ENCODE data around the gene TMEM270.

TMEM270 gene

GRCh38 chr7:73828972-73829371, 32.0 kb upstream of the TMEM270 start:
- Histone ChIP-seq H3K79me2 (ENCODE audit: insufficient read depth, low read depth) (no peaks in the 10 kb centered on the region), H4K20me1 (ENCODE audit: insufficient read depth) (no peaks in the 10 kb centered on the region), H2AFZ (ENCODE audit: low read depth) (no peak overlapping the region), H3K4me3 (IDR thresholded peaks at IDR 0.05; ENCODE audit: insufficient read depth, low read depth, low read length) (no peak overlapping the region), H3K27me3 (ENCODE audit: insufficient read depth, low read depth) (no peaks in the 10 kb centered on the region), H3K36me3 (ENCODE audit: insufficient read depth) (no peaks in the 10 kb centered on the region), H3K27ac (no peak overlapping the region), H3K9ac (no peak overlapping the region), H3K4me2 (no peak overlapping the region), H3K4me1 (ENCODE audit: low read depth, poor library complexity, severe bottlenecking) (peaks cover 24% of the 10 kb centered on the region)
- TF ChIP-seq, protein P1, sequence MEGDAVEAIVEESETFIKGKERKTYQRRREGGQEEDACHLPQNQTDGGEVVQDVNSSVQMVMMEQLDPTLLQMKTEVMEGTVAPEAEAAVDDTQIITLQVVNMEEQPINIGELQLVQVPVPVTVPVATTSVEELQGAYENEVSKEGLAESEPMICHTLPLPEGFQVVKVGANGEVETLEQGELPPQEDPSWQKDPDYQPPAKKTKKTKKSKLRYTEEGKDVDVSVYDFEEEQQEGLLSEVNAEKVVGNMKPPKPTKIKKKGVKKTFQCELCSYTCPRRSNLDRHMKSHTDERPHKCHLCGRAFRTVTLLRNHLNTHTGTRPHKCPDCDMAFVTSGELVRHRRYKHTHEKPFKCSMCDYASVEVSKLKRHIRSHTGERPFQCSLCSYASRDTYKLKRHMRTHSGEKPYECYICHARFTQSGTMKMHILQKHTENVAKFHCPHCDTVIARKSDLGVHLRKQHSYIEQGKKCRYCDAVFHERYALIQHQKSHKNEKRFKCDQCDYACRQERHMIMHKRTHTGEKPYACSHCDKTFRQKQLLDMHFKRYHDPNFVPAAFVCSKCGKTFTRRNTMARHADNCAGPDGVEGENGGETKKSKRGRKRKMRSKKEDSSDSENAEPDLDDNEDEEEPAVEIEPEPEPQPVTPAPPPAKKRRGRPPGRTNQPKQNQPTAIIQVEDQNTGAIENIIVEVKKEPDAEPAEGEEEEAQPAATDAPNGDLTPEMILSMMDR (conservative IDR thresholded peaks at IDR 0.05; ENCODE audit: low read depth, low read length): no peak

- H3K4me2 ChIP-seq: no peak overlapping the region
Observed at GRCh38 chr7:73829505-73829904, 31.5 kb upstream of the TMEM270 start.

DNA sequence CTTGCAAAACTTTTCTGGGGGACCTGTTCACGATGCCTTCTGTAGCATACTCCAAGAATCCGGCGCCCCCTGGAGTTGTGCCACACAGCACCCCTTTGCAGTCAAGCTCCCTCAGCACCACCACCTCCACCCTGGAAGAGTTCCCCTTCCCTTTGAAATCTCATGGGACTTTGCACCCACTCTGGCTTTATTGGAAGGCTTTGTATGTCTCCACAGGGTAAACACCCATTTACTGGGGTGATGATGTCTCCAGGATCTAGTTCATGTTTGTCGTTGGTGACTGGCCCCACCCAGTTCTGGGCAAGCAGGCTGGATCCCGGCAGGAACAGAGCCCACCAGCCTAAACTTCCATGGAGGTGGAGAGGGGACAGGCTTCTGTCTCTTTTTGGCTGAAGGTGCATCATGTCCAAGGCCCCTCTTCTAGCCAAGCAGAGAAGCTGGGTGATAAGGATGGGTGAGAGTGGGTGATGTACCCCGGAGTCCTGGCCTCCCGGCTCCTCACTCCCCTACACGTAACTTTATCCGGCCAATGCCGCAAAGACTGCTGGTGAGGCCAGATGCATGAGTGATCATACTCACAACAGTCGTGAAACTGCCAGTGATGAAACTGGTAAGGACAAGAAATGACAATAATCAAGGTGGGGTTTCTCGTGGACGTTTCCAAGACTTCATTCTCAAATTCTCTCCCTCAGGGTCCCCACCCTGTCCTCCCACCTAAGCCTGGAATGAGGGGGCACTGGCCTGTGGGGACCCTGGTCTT, 30.9 kb upstream of the TMEM270 start:
- Histone ChIP-seq H3K4me3 (IDR thresholded peaks at IDR 0.05; ENCODE audit: insufficient read depth, low read depth, low read length) (no peak overlapping the region), H2AFZ (ENCODE audit: low read depth) (no peak overlapping the region), H3K4me2 (no peak overlapping the region), H3K36me3 (ENCODE audit: insufficient read depth) (no peaks in the 10 kb centered on the region), H3K27ac (no peak overlapping the region), H3K9ac (no peak overlapping the region), H3K4me1 (ENCODE audit: low read depth, poor library complexity, severe bottlenecking) (peaks cover 24% of the 10 kb centered on the region), H3K27me3 (ENCODE audit: insufficient read depth, low read depth) (no peaks in the 10 kb centered on the region), H4K20me1 (ENCODE audit: insufficient read depth) (no peaks in the 10 kb centered on the region), H3K79me2 (ENCODE audit: insufficient read depth, low read depth) (no peaks in the 10 kb centered on the region)
- TF ChIP-seq, protein P1 (conservative IDR thresholded peaks at IDR 0.05; ENCODE audit: low read depth, low read length): no peak

More at GRCh38 chr7:73829505-73829904, 31.5 kb upstream of the TMEM270 start:
- no peak overlapping the region for H3K9ac ChIP-seq
- no peaks in the 10 kb centered on the region for H3K79me2 ChIP-seq (ENCODE audit: insufficient read depth, low read depth)
- H3K4me1 ChIP-seq (ENCODE audit: low read depth, poor library complexity, severe bottlenecking): peaks cover 24% of the 10 kb centered on the region
- no peaks in the 10 kb centered on the region for H3K27me3 ChIP-seq (ENCODE audit: insufficient read depth, low read depth)
- H2AFZ ChIP-seq (ENCODE audit: low read depth): no peak overlapping the region
- no peaks in the 10 kb centered on the region for H3K36me3 ChIP-seq (ENCODE audit: insufficient read depth)
- no peak overlapping the region for H3K4me3 ChIP-seq (IDR thresholded peaks at IDR 0.05; ENCODE audit: insufficient read depth, low read depth, low read length)
- no peaks in the 10 kb centered on the region for H4K20me1 ChIP-seq (ENCODE audit: insufficient read depth)
- no peak overlapping the region for H3K27ac ChIP-seq
- TF ChIP-seq, protein P1 (conservative IDR thresholded peaks at IDR 0.05; ENCODE audit: low read depth, low read length): no peak

DNA sequence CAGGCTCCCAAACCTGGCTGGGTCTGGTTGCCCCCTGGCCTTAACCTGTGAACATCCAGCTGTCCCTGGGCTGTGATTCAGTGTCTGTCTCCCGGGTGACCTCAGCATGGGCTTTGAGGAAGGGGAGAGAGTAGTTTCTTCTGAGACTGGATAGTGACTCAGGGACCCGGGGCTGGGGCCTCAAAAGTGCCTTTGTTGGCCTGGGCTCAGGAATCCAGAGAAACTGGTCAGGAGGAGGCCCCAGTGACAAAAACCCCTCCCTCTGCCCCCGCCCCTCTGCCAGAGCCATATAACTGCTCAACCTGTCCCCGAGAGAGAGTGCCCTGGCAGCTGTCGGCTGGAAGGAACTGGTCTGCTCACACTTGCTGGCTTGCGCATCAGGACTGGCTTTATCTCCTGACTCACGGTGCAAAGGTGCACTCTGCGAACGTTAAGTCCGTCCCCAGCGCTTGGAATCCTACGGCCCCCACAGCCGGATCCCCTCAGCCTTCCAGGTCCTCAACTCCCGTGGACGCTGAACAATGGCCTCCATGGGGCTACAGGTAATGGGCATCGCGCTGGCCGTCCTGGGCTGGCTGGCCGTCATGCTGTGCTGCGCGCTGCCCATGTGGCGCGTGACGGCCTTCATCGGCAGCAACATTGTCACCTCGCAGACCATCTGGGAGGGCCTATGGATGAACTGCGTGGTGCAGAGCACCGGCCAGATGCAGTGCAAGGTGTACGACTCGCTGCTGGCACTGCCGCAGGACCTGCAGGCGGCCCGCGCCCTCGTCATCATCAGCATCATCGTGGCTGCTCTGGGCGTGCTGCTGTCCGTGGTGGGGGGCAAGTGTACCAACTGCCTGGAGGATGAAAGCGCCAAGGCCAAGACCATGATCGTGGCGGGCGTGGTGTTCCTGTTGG, 30.0 kb upstream of the TMEM270 start, which contains the start of gene CLDN4:
Gene CLDN4, plus strand, starts transcription at position 316 of the 903 bp plus-strand sequence. Its CDS starts 206 bp downstream, at position 522.
- H3K4me3 ChIP-seq (IDR thresholded peaks at IDR 0.05; ENCODE audit: insufficient read depth, low read depth, low read length): no peak within 1 kb of the TSS

More for the DNA sequence above, 30.0 kb upstream of the TMEM270 start, which contains the start of gene CLDN4:
- Histone ChIP-seq H3K79me2 (ENCODE audit: insufficient read depth, low read depth) (no peaks in the 10 kb centered on the region), H3K4me2 (no peak within 1 kb of the TSS), H2AFZ (ENCODE audit: low read depth) (no peak within 1 kb of the TSS), H3K36me3 (ENCODE audit: insufficient read depth) (no peaks in the 10 kb centered on the region), H3K27ac (no peak within 1 kb of the TSS), H3K4me1 (ENCODE audit: low read depth, poor library complexity, severe bottlenecking) (peaks cover 24% of the 10 kb centered on the region), H4K20me1 (ENCODE audit: insufficient read depth) (no peaks in the 10 kb centered on the region), H3K27me3 (ENCODE audit: insufficient read depth, low read depth) (no peaks in the 10 kb centered on the region), H3K9ac (no peak within 1 kb of the TSS)
- TF ChIP-seq, protein P1 (conservative IDR thresholded peaks at IDR 0.05; ENCODE audit: low read depth, low read length): no peak

Measured in KMS-11 (cell line).